OCI-LY3 (cell line): ENCODE measurements around the gene GIPC1.

Source experiments
- CTCF ChIP-seq: fragments of 200-600, 300-600 bp; sonication (generic); IDR thresholded peaks from 2 replicates; pipeline ENCODE4 v1.5.1; 2014; ENCODE audit warnings: antibody characterized with exemption, low read length, low read depth
- EZH2phosphoT487 ChIP-seq: fragments of 200-600 bp; shearing (Covaris generic); IDR thresholded peaks from 2 replicates; pipeline ENCODE4 v1.6.1; 2018; ENCODE audit warnings: antibody characterized with exemption, mixed run types, low read depth

- no peak for TF ChIP-seq EZH2phosphoT487
- no peak for TF ChIP-seq CTCF
Measured at GRCh38 chr19:14510311-14511228, 14.6 kb upstream of the GIPC1 start.
